BLaER1 treated with 17β-estradiol and CSF1 and Interleukin-3, amounts not matched to agents 10 nM and 100 nM (cell line): ENCODE data around the gene CRTC1.

Source experiments
- H3K27ac ChIP-seq, 11 experiments: shearing (Covaris generic); formaldehyde crosslinking; 2 replicates each; pipeline ENCODE4 v1.8.1; 2022
- H3K27me3 ChIP-seq, 11 experiments: shearing (Covaris generic); formaldehyde crosslinking; 2 replicates each; pipeline ENCODE4 v1.8.1; 2022
- H3K36me3 ChIP-seq, 11 experiments: shearing (Covaris generic); formaldehyde crosslinking; 2 replicates each; pipeline ENCODE4 v1.8.1; 2022
- H3K4me1 ChIP-seq, 10 experiments: shearing (Covaris generic); formaldehyde crosslinking; 2 replicates each; pipeline ENCODE4 v1.8.1; 2022
- H3K4me2 ChIP-seq, 11 experiments: shearing (Covaris generic); formaldehyde crosslinking; 2 replicates each; pipeline ENCODE4 v1.8.1; 2022
- H3K4me3 ChIP-seq, 10 experiments: shearing (Covaris generic); formaldehyde crosslinking; 2 replicates each; pipeline ENCODE4 v1.8.1; 2022
- H3K9ac ChIP-seq, 11 experiments: shearing (Covaris generic); formaldehyde crosslinking; 2 replicates each; pipeline ENCODE4 v1.8.1; 2022
- H3K9me3 ChIP-seq, 11 experiments: shearing (Covaris generic); formaldehyde crosslinking; replicated peaks in 1 of 11; 2 replicates each; pipeline ENCODE4 v1.8.1; 2022
- H4K20me1 ChIP-seq, 11 experiments: shearing (Covaris generic); formaldehyde crosslinking; 2 replicates each; pipeline ENCODE4 v1.8.1; 2022
- Cebpa-rat ChIP-seq, 11 experiments: shearing (Covaris generic); IDR thresholded peaks; 2 replicates each; pipeline ENCODE4 v1.8.1; 2022

Gene CRTC1

DNA sequence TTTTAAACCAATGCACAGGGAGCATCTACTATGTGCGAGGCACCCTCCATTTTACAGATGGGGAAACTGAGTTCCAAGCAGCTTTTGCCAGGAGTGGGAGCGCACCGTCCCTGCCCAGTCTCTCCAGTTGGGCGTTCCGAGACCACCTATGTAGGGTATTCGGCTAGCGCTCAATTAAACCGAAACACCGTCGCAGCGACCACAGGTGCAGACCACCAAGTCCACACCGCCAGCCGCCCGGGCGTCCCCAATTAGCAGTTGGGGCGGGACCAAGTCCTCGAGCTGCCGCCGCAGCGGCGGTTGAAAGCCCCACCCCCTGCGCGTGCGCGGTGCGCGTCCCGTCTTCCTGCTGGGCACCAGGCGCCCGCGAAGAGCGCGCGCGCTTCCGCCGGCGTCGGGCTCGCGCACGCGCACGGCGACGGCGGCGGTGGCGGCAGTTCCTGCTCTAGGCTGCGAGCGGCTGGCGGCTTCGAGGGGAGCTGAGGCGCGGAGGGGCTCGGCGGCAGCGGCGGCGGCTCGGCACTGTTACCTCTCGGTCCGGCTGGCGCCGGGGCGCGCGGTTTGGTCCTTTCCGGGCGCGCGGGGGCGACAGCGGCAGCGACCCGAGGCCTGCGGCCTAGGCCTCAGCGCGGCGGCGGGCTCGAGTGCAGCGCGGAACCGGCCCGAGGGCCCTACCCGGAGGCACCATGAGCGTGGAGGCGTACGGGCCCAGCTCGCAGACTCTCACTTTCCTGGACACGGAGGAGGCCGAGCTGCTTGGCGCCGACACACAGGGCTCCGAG, 148.2 kb downstream of the CRTC1 start, which contains the start of gene UPF1:
UPF1 (plus strand) TSS at position 436 of the 782 bp plus-strand sequence; CDS start at position 687, 251 bp downstream.
- TF ChIP-seq Cebpa-rat (IDR thresholded peaks at IDR 0.05): no peak
- Histone ChIP-seq H4K20me1 (peaks cover 46 to 49% (median 49%) of the 10 kb centered on the region in 11 experiments), H3K36me3 (peaks cover 15 to 33% (median 32%) of the 10 kb centered on the region in 11 experiments; a peak in 20 of 22 replicates), H3K4me1 (peaks cover 32 to 37% (median 33%) of the 10 kb centered on the region in 10 experiments), H3K9me3 (peaks cover 8 to 12% (median 12%) of the 10 kb centered on the region in 11 experiments), H3K27me3 (no peaks in the 10 kb centered on the region), H3K9ac (peak within 1 kb of the TSS; percentile 92 to 99 (median 99)), H3K4me3 (peak within 1 kb of the TSS; percentile 87 to 100 (median 97)), H3K27ac (peak within 1 kb of the TSS; percentile 91 to 98 (median 96)), H3K4me2 (peak within 1 kb of the TSS; percentile 98 to 100 (median 99))
